Measurements from ENCODE around the gene DNM3. TPM values are rescaled to one million over a fixed set of nuclear protein-coding genes. Genes with fewer than 3 reads are reported as not detected.

DNM3 gene
- total RNA-seq, 1 experiment from 2014 or later: 1.2 TPM

DNA sequence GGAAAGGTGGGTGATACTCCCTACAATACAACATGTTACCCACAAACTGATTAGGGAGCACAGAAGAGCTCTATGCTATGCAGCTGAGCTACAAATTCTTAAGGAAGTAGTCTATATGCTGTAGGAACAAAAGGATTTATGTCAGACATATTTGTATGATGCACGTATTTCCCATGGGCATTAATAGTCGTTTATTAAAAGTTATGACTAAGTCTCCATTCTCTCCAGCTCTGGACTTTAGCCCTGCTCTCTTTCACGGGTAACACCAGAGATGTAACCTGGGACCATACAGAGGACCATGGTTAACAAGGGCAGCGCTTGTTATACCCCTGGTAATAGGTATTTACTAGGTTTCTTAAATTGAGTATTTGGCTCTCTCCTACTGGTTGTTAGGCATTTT is 411.0 kb downstream of the DNM3 start:
- no peaks in the 10 kb centered on the region for H3K27me3 Mint-ChIP-seq (ENCODE audit: unreplicated experiment)
- no peak for DNase-seq
- H3K36me3 Mint-ChIP-seq (ENCODE audit: insufficient read depth, unreplicated experiment): peaks cover 12% of the 10 kb centered on the region
- TF ChIP-seq, protein P1, sequence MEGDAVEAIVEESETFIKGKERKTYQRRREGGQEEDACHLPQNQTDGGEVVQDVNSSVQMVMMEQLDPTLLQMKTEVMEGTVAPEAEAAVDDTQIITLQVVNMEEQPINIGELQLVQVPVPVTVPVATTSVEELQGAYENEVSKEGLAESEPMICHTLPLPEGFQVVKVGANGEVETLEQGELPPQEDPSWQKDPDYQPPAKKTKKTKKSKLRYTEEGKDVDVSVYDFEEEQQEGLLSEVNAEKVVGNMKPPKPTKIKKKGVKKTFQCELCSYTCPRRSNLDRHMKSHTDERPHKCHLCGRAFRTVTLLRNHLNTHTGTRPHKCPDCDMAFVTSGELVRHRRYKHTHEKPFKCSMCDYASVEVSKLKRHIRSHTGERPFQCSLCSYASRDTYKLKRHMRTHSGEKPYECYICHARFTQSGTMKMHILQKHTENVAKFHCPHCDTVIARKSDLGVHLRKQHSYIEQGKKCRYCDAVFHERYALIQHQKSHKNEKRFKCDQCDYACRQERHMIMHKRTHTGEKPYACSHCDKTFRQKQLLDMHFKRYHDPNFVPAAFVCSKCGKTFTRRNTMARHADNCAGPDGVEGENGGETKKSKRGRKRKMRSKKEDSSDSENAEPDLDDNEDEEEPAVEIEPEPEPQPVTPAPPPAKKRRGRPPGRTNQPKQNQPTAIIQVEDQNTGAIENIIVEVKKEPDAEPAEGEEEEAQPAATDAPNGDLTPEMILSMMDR (IDR thresholded peaks at IDR 0.05; ENCODE audit: unreplicated experiment): no peak
- BruUV-seq (replicated peaks): no TSS peak
- no peak overlapping the region for H3K4me3 Mint-ChIP-seq (ENCODE audit: low read depth, unreplicated experiment)
- intact Hi-C loops (cut with micrococcal nuclease; ENCODE audit: unreplicated experiment): loop anchor here (5.0 kb wide), 1 partner anchor 85 kb away; no protein-coding TSS in a partner anchor
- H3K9me3 Mint-ChIP-seq (ENCODE audit: low read depth, unreplicated experiment): peaks cover 8% of the 10 kb centered on the region
- CTCF ChIA-PET: no interaction called here
- H3K4me1 Mint-ChIP-seq (ENCODE audit: low read depth, unreplicated experiment): peaks cover 30% of the 10 kb centered on the region
- no peak overlapping the region for H3K27ac Mint-ChIP-seq (ENCODE audit: unreplicated experiment)

DNA sequence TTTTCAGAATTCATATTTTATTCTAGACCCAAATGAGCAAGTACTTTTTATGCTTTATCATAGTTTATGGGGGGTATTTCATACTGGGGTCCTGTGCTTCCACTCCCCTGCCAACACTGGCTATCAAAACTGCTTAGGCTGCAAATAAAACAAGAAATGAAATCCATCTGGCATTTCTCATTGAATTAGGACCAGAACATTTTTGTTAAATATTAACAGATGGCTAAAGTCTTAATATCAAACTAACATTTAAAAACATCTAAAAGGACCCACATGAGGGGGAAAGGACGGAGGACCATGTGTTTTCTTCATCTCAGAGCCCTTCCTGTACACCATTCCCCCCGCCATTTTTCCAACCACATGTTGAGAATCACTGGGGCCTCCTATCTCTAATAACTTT is 411.7 kb downstream of the DNM3 start:
- no peaks in the 10 kb centered on the region for H3K27me3 Mint-ChIP-seq (ENCODE audit: unreplicated experiment)
- DNase-seq: no peak
- H3K36me3 Mint-ChIP-seq (ENCODE audit: insufficient read depth, unreplicated experiment): peaks cover 12% of the 10 kb centered on the region
- intact Hi-C loops (cut with micrococcal nuclease; ENCODE audit: unreplicated experiment): loop anchor here (5.0 kb wide), 1 partner anchor 86 kb away; no protein-coding TSS in a partner anchor
- H3K4me1 Mint-ChIP-seq (ENCODE audit: low read depth, unreplicated experiment): peaks cover 30% of the 10 kb centered on the region
- peaks cover 8% of the 10 kb centered on the region for H3K9me3 Mint-ChIP-seq (ENCODE audit: low read depth, unreplicated experiment)
- no peak overlapping the region for H3K4me3 Mint-ChIP-seq (ENCODE audit: low read depth, unreplicated experiment)
- TF ChIP-seq, protein P1 (IDR thresholded peaks at IDR 0.05; ENCODE audit: unreplicated experiment): no peak
- CTCF ChIA-PET: no interaction called here
- no TSS peak for BruUV-seq (replicated peaks)
- H3K27ac Mint-ChIP-seq (ENCODE audit: unreplicated experiment): no peak overlapping the region

DNA sequence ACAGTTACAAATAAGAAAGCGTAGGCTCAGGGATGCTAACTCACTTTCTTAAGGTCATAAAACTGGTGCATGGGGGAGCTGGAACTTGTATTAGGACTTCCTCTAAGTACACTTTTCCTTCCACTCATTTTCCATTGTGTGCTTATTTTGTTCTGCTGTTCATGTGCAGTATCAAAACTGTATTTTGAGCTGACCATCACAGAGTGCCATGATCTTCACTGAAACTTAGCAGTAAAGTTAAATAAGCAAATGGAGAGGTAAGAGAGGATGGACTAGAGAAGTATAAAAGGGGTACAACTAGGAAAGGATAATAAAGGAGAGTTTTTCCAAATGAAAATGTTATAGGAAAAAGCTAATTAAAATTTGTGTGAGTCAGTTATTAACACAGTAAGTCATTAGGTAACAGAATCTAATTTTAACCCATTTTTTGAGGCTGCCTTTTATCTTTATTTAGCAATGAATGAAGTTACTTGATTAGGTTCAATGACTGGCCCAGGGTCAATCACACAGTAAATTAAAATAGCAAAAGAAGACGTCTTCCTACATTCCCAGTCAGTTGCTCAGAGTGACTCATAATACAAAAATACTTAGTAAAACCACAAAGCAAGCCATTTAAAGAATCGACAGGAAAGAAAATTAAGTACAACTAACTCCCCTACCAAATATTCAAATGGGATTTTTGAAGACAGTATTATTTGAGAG is 413.4 kb downstream of the DNM3 start:
- H3K27ac Mint-ChIP-seq (ENCODE audit: unreplicated experiment): peak overlapping the region; percentile 32
- intact Hi-C loops (cut with micrococcal nuclease; ENCODE audit: unreplicated experiment): loop anchor here (2.0 to 5.0 kb wide), 4 partner anchors 87 to 252 kb away; no protein-coding TSS in a partner anchor

DNA sequence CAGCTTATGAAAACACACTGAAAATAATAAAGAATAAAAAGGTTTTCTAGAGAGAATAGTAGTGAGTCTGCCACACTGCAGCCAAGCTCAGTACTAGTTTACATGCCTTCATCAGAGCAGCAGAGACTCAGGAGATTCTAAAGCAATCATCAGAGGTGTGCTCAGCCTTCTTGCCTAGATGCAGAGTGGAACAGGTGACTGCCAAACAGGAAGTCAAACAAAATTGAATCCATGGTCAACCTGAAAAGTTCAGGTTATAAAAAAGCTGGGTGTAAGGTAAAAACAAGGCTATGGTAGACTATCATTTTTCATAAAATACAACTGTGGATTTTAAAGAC is 413.9 kb downstream of the DNM3 start:
- peaks cover 30% of the 10 kb centered on the region for H3K4me1 Mint-ChIP-seq (ENCODE audit: low read depth, unreplicated experiment)
- TF ChIP-seq, protein P1 (IDR thresholded peaks at IDR 0.05; ENCODE audit: unreplicated experiment): no peak

More for the DNA sequence above, 413.4 kb downstream of the DNM3 start:
- Mint-ChIP-seq H3K27me3 (ENCODE audit: unreplicated experiment) (no peaks in the 10 kb centered on the region), H3K9me3 (ENCODE audit: low read depth, unreplicated experiment) (peaks cover 12% of the 10 kb centered on the region), H3K36me3 (ENCODE audit: insufficient read depth, unreplicated experiment) (peaks cover 12% of the 10 kb centered on the region), H3K4me3 (ENCODE audit: low read depth, unreplicated experiment) (no peak overlapping the region), H3K4me1 (ENCODE audit: low read depth, unreplicated experiment) (peaks cover 30% of the 10 kb centered on the region)
- CTCF ChIA-PET: interaction anchor here (1.5 kb wide), 1 partner anchor 145 kb away, joined by 3 read pairs; no protein-coding TSS in a partner anchor
- DNase-seq: peak; percentile 24
- TF ChIP-seq, protein P1 (IDR thresholded peaks at IDR 0.05; ENCODE audit: unreplicated experiment): no peak
- no TSS peak for BruUV-seq (replicated peaks)

More for the DNA sequence above, 413.9 kb downstream of the DNM3 start:
- H3K4me3 Mint-ChIP-seq (ENCODE audit: low read depth, unreplicated experiment): no peak overlapping the region
- peaks cover 17% of the 10 kb centered on the region for H3K9me3 Mint-ChIP-seq (ENCODE audit: low read depth, unreplicated experiment)
- intact Hi-C loops (cut with micrococcal nuclease; ENCODE audit: unreplicated experiment): loop anchor here (2.0 to 5.0 kb wide), 3 partner anchors 104 to 253 kb away; no protein-coding TSS in a partner anchor
- CTCF ChIA-PET: interaction anchor here (1.5 kb wide), 1 partner anchor 144 kb away, joined by 3 read pairs; no protein-coding TSS in a partner anchor
- no TSS peak for BruUV-seq (replicated peaks)
- peaks cover 12% of the 10 kb centered on the region for H3K36me3 Mint-ChIP-seq (ENCODE audit: insufficient read depth, unreplicated experiment)
- H3K27me3 Mint-ChIP-seq (ENCODE audit: unreplicated experiment): no peaks in the 10 kb centered on the region
- DNase-seq: peak; percentile 34
- H3K27ac Mint-ChIP-seq (ENCODE audit: unreplicated experiment): peak overlapping the region; percentile 32
